ENCODE measurements around the gene HOXA5.
A peak's percentile ranks its signal among the peaks of the same experiment; 100 is the strongest.

The HOXA5 gene

DNA sequence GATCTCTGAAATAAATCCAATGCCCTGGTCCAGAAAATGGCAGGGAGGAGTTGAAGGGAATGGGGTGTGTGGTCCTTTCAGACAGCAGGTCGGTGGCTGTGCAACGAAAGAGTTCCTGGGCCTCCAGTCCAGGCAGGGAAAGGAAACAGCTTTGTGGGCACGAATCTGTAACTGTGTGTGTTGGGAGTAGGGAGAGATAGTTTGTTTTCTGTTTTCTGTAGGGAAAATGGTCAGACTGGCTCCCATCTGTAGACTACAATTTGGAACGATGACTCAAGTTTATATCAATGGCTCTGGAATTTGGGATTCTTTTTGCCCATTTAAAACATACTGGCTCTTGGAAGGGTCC, 24.4 kb upstream of the HOXA5 start:
- Histone ChIP-seq H3K27ac (ENCODE audit: low read length) (no peak overlapping the region), H3K4me3 (ENCODE audit: low read depth in 1 of 2, low read length in 2 of 2) (no peak overlapping the region), H3K9me3 (ENCODE audit: control insufficient read depth in 1 of 2, low read length in 2 of 2) (no peaks in the 10 kb centered on the region), H3K4me1 (ENCODE audit: control insufficient read depth in 1 of 2, insufficient read depth in 2 of 2, low read length in 2 of 2) (peaks cover 0 to 43% of the 10 kb centered on the region in 2 donors), H3K36me3 (ENCODE audit: control insufficient read depth in 1 of 2, insufficient read depth in 2 of 2, low read length in 2 of 2) (no peaks in the 10 kb centered on the region), H3K27me3 (ENCODE audit: low read depth, low read length) (peaks cover 91% of the 10 kb centered on the region)

GRCh38 chr7:27166531-27167505, 23.3 kb upstream of the HOXA5 start:
- H3K36me3 ChIP-seq (ENCODE audit: control insufficient read depth in 1 of 2, insufficient read depth in 2 of 2, low read length in 2 of 2) = no peaks in the 10 kb centered on the region
- H3K27ac ChIP-seq (ENCODE audit: low read length) = no peak overlapping the region
- peaks cover 86% of the 10 kb centered on the region for H3K27me3 ChIP-seq (ENCODE audit: low read depth, low read length)

GRCh38 chr7:27165996-27166530, 22.6 kb upstream of the HOXA5 start:
- no peaks in the 10 kb centered on the region for H3K9me3 ChIP-seq (ENCODE audit: control insufficient read depth in 1 of 2, low read length in 2 of 2)
- peaks cover 0 to 47% of the 10 kb centered on the region in 2 donors for H3K4me1 ChIP-seq (ENCODE audit: control insufficient read depth in 1 of 2, insufficient read depth in 2 of 2, low read length in 2 of 2)
- no peak overlapping the region for H3K4me3 ChIP-seq (ENCODE audit: low read depth in 1 of 2, low read length in 2 of 2)
- H3K27me3 ChIP-seq (ENCODE audit: low read depth, low read length) = peaks cover 80% of the 10 kb centered on the region
- H3K27ac ChIP-seq (ENCODE audit: low read length) = no peak overlapping the region
- no peaks in the 10 kb centered on the region for H3K36me3 ChIP-seq (ENCODE audit: control insufficient read depth in 1 of 2, insufficient read depth in 2 of 2, low read length in 2 of 2)

More at GRCh38 chr7:27166531-27167505, 23.3 kb upstream of the HOXA5 start:
- Histone ChIP-seq H3K4me1 (ENCODE audit: control insufficient read depth in 1 of 2, insufficient read depth in 2 of 2, low read length in 2 of 2) (peaks cover 0 to 40% of the 10 kb centered on the region in 2 donors), H3K9me3 (ENCODE audit: control insufficient read depth in 1 of 2, low read length in 2 of 2) (no peaks in the 10 kb centered on the region), H3K4me3 (ENCODE audit: low read depth in 1 of 2, low read length in 2 of 2) (no peak overlapping the region)

- no peaks in the 10 kb centered on the region for H3K36me3 ChIP-seq (ENCODE audit: control insufficient read depth in 1 of 2, insufficient read depth in 2 of 2, low read length in 2 of 2)
- peaks cover 77% of the 10 kb centered on the region for H3K27me3 ChIP-seq (ENCODE audit: low read depth, low read length)
- H3K4me3 ChIP-seq (ENCODE audit: low read depth in 1 of 2, low read length in 2 of 2) = peak within 1 kb of the TSS in 1 of 2 donors; percentile 34
- H3K4me1 ChIP-seq (ENCODE audit: control insufficient read depth in 1 of 2, insufficient read depth in 2 of 2, low read length in 2 of 2) = peaks cover 0 to 55% of the 10 kb centered on the region in 2 donors
- no peaks in the 10 kb centered on the region for H3K9me3 ChIP-seq (ENCODE audit: control insufficient read depth in 1 of 2, low read length in 2 of 2)
- no peak within 1 kb of the TSS for H3K27ac ChIP-seq (ENCODE audit: low read length)
Observed at GRCh38 chr7:27165089-27165995, 21.9 kb upstream of the HOXA5 start, which contains the start of gene HOXA9. HOXA9 (minus strand) TSS chr7:27165537; CDS start chr7:27165457, 80 bp downstream.

DNA sequence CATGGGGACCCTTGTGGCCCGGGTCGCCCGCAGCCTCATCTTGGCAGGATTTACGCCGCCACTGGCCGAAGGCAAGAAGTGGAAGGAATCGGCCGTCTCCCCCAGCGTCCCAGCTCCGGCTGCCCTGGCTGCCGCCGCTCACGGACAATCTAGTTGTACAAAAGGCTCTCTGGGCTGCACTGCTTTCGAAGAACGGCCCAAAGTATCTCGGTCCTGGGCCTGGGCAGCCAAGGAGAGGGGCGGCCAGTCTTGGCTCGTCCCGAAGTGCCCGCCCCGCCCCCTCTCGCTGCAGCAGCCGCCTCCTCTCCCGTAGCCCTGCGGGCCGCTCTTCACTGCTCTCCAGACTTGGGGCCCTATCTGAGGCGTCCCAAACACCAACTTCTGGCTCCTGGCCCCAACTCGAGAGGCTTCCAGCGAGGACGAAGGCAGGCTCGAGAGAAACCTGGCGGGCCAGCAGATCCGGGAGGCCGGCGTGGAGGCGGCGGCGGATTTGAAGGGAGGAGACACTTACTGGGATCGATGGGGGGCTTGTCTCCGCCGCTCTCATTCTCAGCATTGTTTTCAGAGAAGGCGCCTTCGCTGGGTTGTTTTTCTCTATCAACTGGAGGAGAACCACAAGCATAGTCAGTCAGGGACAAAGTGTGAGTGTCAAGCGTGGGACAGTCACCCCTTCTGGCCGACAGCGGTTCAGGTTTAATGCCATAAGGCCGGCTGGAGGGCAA, 21.0 kb upstream of the HOXA5 start:
- H3K27me3 ChIP-seq (ENCODE audit: low read depth, low read length) = peaks cover 81% of the 10 kb centered on the region
- peak overlapping the region in 1 of 2 donors; percentile 34 for H3K4me3 ChIP-seq (ENCODE audit: low read depth in 1 of 2, low read length in 2 of 2)
- H3K36me3 ChIP-seq (ENCODE audit: control insufficient read depth in 1 of 2, insufficient read depth in 2 of 2, low read length in 2 of 2) = no peaks in the 10 kb centered on the region
- H3K27ac ChIP-seq (ENCODE audit: low read length) = no peak overlapping the region
- no peaks in the 10 kb centered on the region for H3K9me3 ChIP-seq (ENCODE audit: control insufficient read depth in 1 of 2, low read length in 2 of 2)
- H3K4me1 ChIP-seq (ENCODE audit: control insufficient read depth in 1 of 2, insufficient read depth in 2 of 2, low read length in 2 of 2) = peaks cover 0 to 53% of the 10 kb centered on the region in 2 donors

- Histone ChIP-seq H3K4me1 (ENCODE audit: control insufficient read depth in 1 of 2, insufficient read depth in 2 of 2, low read length in 2 of 2) (peaks cover 0 to 48% of the 10 kb centered on the region in 2 donors), H3K27me3 (ENCODE audit: low read depth, low read length) (peaks cover 83% of the 10 kb centered on the region), H3K36me3 (ENCODE audit: control insufficient read depth in 1 of 2, insufficient read depth in 2 of 2, low read length in 2 of 2) (no peaks in the 10 kb centered on the region), H3K9me3 (ENCODE audit: control insufficient read depth in 1 of 2, low read length in 2 of 2) (no peaks in the 10 kb centered on the region), H3K4me3 (ENCODE audit: low read depth in 1 of 2, low read length in 2 of 2) (peak overlapping the region in 1 of 2 donors; percentile 29), H3K27ac (ENCODE audit: low read length) (no peak overlapping the region)
Observed at GRCh38 chr7:27164045-27164366, 20.5 kb upstream of the HOXA5 start.

GRCh38 chr7:27163288-27164044, 20.0 kb upstream of the HOXA5 start:
- Histone ChIP-seq H3K36me3 (ENCODE audit: control insufficient read depth in 1 of 2, insufficient read depth in 2 of 2, low read length in 2 of 2) (no peaks in the 10 kb centered on the region), H3K4me3 (ENCODE audit: low read depth in 1 of 2, low read length in 2 of 2) (no peak overlapping the region), H3K27ac (ENCODE audit: low read length) (no peak overlapping the region), H3K27me3 (ENCODE audit: low read depth, low read length) (peaks cover 83% of the 10 kb centered on the region), H3K4me1 (ENCODE audit: control insufficient read depth in 1 of 2, insufficient read depth in 2 of 2, low read length in 2 of 2) (peaks cover 0 to 44% of the 10 kb centered on the region in 2 donors), H3K9me3 (ENCODE audit: control insufficient read depth in 1 of 2, low read length in 2 of 2) (no peaks in the 10 kb centered on the region)

GRCh38 chr7:27162561-27163287, 19.2 kb upstream of the HOXA5 start:
- no peaks in the 10 kb centered on the region for H3K36me3 ChIP-seq (ENCODE audit: control insufficient read depth in 1 of 2, insufficient read depth in 2 of 2, low read length in 2 of 2)
- H3K4me3 ChIP-seq (ENCODE audit: low read depth in 1 of 2, low read length in 2 of 2) = no peak overlapping the region
- peaks cover 0 to 44% of the 10 kb centered on the region in 2 donors for H3K4me1 ChIP-seq (ENCODE audit: control insufficient read depth in 1 of 2, insufficient read depth in 2 of 2, low read length in 2 of 2)
- no peak overlapping the region for H3K27ac ChIP-seq (ENCODE audit: low read length)
- H3K9me3 ChIP-seq (ENCODE audit: control insufficient read depth in 1 of 2, low read length in 2 of 2) = no peaks in the 10 kb centered on the region
- H3K27me3 ChIP-seq (ENCODE audit: low read depth, low read length) = peaks cover 83% of the 10 kb centered on the region

GRCh38 chr7:27161721-27162560, 18.5 kb upstream of the HOXA5 start:
- Histone ChIP-seq H3K27ac (ENCODE audit: low read length) (no peak overlapping the region), H3K36me3 (ENCODE audit: control insufficient read depth in 1 of 2, insufficient read depth in 2 of 2, low read length in 2 of 2) (no peaks in the 10 kb centered on the region), H3K27me3 (ENCODE audit: low read depth, low read length) (peaks cover 83% of the 10 kb centered on the region), H3K4me3 (ENCODE audit: low read depth in 1 of 2, low read length in 2 of 2) (no peak overlapping the region), H3K4me1 (ENCODE audit: control insufficient read depth in 1 of 2, insufficient read depth in 2 of 2, low read length in 2 of 2) (peaks cover 0 to 47% of the 10 kb centered on the region in 2 donors), H3K9me3 (ENCODE audit: control insufficient read depth in 1 of 2, low read length in 2 of 2) (no peaks in the 10 kb centered on the region)
